ENCODE data around the gene VAV2. TPM values are rescaled to one million over a fixed set of nuclear protein-coding genes. Genes with fewer than 3 reads are reported as not detected.

Gene VAV2
- total RNA-seq, 1 donor from 2014 or later, result 61.9 TPM

DNA sequence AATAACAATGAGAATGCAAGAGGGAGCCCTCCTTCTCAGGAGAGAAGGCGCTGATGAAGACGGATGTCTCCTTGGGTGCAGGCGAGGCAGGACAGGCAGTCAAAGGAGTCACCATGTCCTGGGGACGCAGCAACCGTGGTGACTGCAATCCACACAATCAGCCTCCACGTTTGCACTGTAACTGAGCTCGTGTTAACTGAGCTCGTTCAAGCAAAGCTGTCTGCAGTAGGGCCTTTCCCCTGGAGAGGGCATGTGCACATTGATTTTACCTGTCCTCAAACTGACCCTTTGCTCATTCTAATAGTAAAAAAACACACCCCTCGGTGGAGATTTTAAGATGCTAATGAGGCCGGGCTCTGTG, 256.7 kb downstream of the VAV2 start:
- H3K27ac Mint-ChIP-seq, result no peak overlapping the region
- peaks cover 10% of the 10 kb centered on the region for H3K4me1 Mint-ChIP-seq

DNA sequence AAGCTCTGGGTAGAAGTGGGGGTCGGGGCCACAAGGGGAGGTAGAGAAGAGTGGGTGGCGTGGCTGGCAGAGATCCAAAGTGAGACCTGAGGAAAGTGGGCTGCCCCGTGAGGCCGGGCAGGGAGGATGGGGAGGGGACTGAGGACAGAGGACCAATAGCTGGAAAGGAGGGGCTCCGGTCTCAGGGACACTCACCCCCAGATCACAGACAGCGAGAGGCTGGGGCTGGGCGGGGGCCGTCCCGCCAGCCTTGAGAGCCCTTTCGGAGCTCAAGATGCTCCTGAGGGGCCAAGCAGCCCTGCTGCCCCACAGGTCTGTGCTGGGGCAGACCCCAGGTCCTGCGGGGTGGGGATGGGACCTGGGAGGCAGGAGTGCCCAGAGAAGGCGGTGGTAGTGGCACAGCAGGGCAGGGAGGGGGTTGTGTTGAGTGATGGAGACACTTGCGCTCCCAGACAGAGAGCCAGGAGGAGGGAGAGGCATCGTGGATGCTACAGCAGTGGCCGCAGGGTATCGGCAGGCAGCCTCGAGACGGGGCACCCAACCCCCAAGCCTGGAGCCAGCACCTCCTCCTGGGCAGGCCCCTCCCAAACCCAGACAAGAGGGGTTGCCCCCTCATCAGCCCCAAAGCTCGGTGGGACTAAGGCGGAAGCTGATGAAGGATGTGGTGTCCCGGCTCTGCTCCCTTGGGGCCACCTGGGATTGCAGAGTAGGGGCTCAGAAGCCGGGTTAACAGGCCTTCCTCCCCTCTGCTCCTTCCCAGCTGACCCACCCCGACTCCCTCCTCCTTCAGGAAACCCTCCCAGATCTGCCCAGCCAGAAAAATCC, 257.3 kb downstream of the VAV2 start:
- DNase-seq (ENCODE audit: low spot score in 2 of 2, unreplicated experiment in 2 of 2), result no peak
- H3K4me3 Mint-ChIP-seq, result no peak overlapping the region
- H3K36me3 Mint-ChIP-seq, result no peaks in the 10 kb centered on the region
- H3K4me1 Mint-ChIP-seq, result peaks cover 10% of the 10 kb centered on the region
- TF ChIP-seq, protein P1, sequence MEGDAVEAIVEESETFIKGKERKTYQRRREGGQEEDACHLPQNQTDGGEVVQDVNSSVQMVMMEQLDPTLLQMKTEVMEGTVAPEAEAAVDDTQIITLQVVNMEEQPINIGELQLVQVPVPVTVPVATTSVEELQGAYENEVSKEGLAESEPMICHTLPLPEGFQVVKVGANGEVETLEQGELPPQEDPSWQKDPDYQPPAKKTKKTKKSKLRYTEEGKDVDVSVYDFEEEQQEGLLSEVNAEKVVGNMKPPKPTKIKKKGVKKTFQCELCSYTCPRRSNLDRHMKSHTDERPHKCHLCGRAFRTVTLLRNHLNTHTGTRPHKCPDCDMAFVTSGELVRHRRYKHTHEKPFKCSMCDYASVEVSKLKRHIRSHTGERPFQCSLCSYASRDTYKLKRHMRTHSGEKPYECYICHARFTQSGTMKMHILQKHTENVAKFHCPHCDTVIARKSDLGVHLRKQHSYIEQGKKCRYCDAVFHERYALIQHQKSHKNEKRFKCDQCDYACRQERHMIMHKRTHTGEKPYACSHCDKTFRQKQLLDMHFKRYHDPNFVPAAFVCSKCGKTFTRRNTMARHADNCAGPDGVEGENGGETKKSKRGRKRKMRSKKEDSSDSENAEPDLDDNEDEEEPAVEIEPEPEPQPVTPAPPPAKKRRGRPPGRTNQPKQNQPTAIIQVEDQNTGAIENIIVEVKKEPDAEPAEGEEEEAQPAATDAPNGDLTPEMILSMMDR (IDR thresholded peaks at IDR 0.05; ENCODE audit: unreplicated experiment), result no peak
- no peak overlapping the region for H3K27ac Mint-ChIP-seq
- peaks cover 4% of the 10 kb centered on the region for H3K27me3 Mint-ChIP-seq (ENCODE audit: low read depth)
- H3K9me3 Mint-ChIP-seq, result no peaks in the 10 kb centered on the region

More for the DNA sequence above, 256.7 kb downstream of the VAV2 start:
- Mint-ChIP-seq H3K9me3 (no peaks in the 10 kb centered on the region), H3K36me3 (no peaks in the 10 kb centered on the region), H3K27me3 (ENCODE audit: low read depth) (peaks cover 4% of the 10 kb centered on the region), H3K4me3 (no peak overlapping the region)
- DNase-seq (ENCODE audit: low spot score in 2 of 2, unreplicated experiment in 2 of 2), result no peak
- TF ChIP-seq, protein P1 (IDR thresholded peaks at IDR 0.05; ENCODE audit: unreplicated experiment), result no peak

DNA sequence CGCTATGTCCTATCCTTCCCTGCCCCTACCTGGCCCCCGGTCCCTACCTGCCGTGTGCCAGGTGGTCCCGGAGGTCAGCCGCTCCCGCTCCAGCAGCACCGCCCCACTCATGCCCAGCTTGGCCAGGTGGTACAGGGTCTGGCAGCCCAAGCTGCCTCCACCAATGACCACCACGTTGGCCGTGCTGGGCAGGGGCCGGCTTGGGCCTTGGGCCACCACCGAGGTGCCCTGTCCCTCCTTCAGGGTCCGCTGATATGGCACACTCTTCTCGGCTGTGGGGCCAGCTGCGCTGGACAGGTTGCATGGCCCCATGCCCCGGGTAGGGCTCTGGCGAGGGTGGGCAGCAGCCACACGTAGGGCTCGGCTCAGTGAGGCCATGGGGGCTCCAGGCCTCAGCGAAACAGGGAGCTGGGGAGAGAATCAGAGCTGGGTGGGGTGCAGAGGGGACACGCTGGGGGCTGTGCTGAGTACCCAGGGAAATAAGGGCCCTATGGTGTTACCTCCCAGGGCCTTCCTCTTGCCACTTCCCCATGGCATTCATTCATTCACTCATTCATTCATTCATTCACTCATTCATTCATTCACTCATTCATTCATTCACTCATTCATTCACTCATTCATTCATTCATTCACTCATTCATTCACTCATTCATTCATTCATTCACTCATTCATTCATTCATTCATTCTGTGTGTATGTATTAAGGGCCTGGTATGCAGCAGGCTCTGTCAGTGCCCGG, 258.2 kb downstream of the VAV2 start:
- Mint-ChIP-seq H3K4me3 (no peak overlapping the region), H3K4me1 (peaks cover 10% of the 10 kb centered on the region), H3K36me3 (no peaks in the 10 kb centered on the region), H3K27ac (no peak overlapping the region), H3K9me3 (no peaks in the 10 kb centered on the region), H3K27me3 (ENCODE audit: low read depth) (peaks cover 5% of the 10 kb centered on the region)
- TF ChIP-seq, protein P1 (IDR thresholded peaks at IDR 0.05; ENCODE audit: unreplicated experiment), result no peak
- DNase-seq (ENCODE audit: low spot score in 2 of 2, unreplicated experiment in 2 of 2), result no peak

DNA sequence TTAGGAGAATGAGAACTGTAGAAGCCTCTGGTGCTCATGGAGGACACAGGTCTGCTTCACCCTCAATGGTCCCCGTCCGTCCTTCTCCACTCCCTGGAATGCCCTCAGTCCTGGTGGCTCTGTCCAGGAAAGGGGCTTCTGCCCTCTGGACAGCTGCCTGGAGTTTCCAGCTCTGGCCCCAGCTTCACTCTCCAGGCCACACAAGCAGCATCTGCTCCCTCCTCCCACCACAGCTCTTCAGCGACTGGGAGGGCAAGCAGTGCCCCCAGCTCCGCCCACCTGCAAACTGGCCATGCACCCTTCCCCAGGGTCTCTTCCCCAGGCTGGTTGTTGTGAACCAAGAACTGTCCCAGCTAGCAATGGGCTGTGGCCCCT, 258.7 kb downstream of the VAV2 start:
- H3K36me3 Mint-ChIP-seq, result no peaks in the 10 kb centered on the region
- H3K27ac Mint-ChIP-seq, result no peak overlapping the region
- H3K9me3 Mint-ChIP-seq, result no peaks in the 10 kb centered on the region
- no peak for DNase-seq (ENCODE audit: low spot score in 2 of 2, unreplicated experiment in 2 of 2)
- no peak overlapping the region for H3K4me3 Mint-ChIP-seq
- H3K4me1 Mint-ChIP-seq, result peaks cover 10% of the 10 kb centered on the region
- peaks cover 10% of the 10 kb centered on the region for H3K27me3 Mint-ChIP-seq (ENCODE audit: low read depth)
- TF ChIP-seq, protein P1 (IDR thresholded peaks at IDR 0.05; ENCODE audit: unreplicated experiment), result no peak

DNA sequence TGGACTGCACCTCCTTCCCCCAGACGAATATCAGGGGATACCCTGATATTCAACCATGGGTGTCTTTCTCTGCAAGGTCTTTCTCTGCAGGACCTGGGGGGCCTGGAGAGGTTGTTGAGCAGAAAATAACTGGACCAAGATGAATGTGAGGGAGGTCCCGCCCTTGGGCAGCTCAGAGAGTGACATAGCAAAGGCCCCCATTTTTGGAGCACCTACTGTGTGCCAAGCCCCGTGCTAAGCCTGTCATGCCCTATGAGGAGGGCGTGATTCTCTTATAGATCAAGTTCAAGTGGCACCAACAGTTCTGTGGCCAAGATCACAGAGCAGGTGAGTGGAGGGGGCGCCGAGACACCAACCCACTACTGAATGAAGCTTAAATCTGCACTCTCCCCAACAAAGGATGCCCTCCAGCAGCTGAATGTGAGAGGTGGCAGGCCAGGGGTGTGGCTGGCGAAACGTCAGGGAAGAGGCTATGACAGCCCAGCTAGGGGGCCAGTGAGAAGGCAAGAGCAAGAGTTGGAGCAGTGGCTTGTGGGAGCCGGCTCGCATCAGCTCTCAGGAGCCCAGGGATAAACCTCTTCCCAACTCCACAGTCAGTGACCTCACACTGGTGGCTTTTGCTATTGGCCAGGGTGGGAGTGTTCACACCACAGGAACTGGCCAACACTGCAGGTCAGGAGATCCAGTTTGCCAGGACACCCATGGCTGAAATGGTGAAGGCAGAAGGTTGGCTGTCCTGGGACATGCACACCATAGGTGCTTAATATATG, 259.3 kb downstream of the VAV2 start:
- no peak overlapping the region for H3K4me3 Mint-ChIP-seq
- H3K9me3 Mint-ChIP-seq, result no peaks in the 10 kb centered on the region
- TF ChIP-seq, protein P1 (IDR thresholded peaks at IDR 0.05; ENCODE audit: unreplicated experiment), result no peak
- no peak for DNase-seq (ENCODE audit: low spot score in 2 of 2, unreplicated experiment in 2 of 2)
- H3K36me3 Mint-ChIP-seq, result no peaks in the 10 kb centered on the region
- H3K4me1 Mint-ChIP-seq, result peaks cover 8% of the 10 kb centered on the region
- H3K27me3 Mint-ChIP-seq (ENCODE audit: low read depth), result peaks cover 11% of the 10 kb centered on the region
- H3K27ac Mint-ChIP-seq, result no peak overlapping the region

Measured in mesothelial cell of epicardium (in vitro differentiated cells).